CD4-positive, alpha-beta T cell treated with Interleukin-15 for 1 hour (primary cell): Measurements from ENCODE around the gene LASP1NB.
"Not testable (repeated sequence)": the region's sequence is repeated elsewhere in the genome, so short reads cannot be mapped to it uniquely, and the experiment has no call there.

Experiments
- DNase-seq: peaks from one replicate; pipeline ENCODE4 v3.0.0-alpha.2; 2020

Gene LASP1NB

GRCh38 chr17:38970128-38970527, 44.7 kb downstream of the LASP1NB start:
- DNase-seq: no peak

- DNase-seq: no peak
Measured at GRCh38 chr17:38970804-38971203, 45.4 kb downstream of the LASP1NB start.

- not testable (repeated sequence) for DNase-seq
Measured at GRCh38 chr17:38976187-38976551, 50.8 kb downstream of the LASP1NB start.

GRCh38 chr17:38978180-38978579, 52.8 kb downstream of the LASP1NB start:
- no peak for DNase-seq
